RPMI7951 (cell line): Measurements from ENCODE around the gene KXD1. TPM values are rescaled to one million over a fixed set of nuclear protein-coding genes. Genes with fewer than 3 reads are reported as not detected.
"Not testable (repeated sequence)": the region's sequence is repeated elsewhere in the genome, so short reads cannot be mapped to it uniquely, and the experiment has no call there.

ENCODE experiments used
- DNase-seq: peaks from one replicate; pipeline ENCODE4 v3.0.0-alpha.2; 2012; ENCODE audit warnings: low read depth
- total RNA-seq: library from RNA; depleted of rRNA; stranded (reverse); fragments of >200 nt; shearing (Covaris generic); gene quantifications from 2 replicates; pipeline ENCODE4 v1.2.3, GENCODE V29; 2014

KXD1 gene
- total RNA-seq, 1 experiment from 2014 or later, result 159 TPM

GRCh38 chr19:18536475-18536874 lies 21.2 kb upstream of the KXD1 start:
- no peak for DNase-seq

DNA sequence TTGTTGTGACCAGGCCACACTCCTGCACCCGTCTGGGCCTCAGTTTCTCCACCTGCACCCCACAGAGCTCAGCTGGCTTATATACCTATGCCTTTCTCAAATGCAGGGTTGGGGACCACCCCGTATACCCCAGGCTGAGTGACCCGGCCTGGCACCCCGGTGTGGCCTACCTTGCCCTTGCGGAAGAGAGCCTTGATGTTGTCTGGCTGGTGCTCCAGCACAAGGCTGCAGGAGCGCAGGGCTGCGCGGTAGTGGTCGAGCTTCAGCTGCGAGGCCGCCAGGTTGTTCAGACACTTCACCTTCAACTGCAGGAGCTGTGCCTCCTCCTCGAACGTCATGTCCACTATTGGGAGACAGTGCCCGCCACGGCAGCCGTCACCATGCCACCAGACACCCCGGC lies 20.2 kb upstream of the KXD1 start:
- no peak for DNase-seq

DNA sequence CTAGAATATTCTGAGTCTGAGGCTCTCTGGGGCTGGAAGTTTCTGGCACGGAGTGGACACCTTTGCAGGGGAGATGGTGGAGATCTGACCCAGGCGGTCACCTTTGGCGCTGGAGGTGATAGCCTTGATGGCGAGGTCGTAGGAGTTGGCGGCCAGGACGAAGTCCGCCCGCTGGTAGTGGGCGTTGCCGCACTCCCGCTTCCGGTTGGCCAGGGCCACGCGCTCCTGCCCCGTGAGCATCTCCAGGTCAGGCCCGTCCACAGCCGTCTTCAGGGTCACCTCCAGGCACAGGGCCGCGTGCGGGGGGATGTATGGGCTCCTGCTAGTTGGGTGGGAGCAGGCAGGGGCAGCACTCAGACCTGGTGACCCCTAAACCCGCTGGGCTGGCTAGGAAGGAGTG lies 19.6 kb upstream of the KXD1 start:
- no peak for DNase-seq

GRCh38 chr19:18539372-18539771 lies 18.3 kb upstream of the KXD1 start:
- DNase-seq, result no peak

GRCh38 chr19:18540200-18540599 lies 17.5 kb upstream of the KXD1 start:
- DNase-seq, result not testable (repeated sequence)

- peak; percentile 52 for DNase-seq
These were observed 16.2 kb upstream of the KXD1 start for GRCh38 chr19:18541258-18541991.

- no peak for DNase-seq
These were observed 15.4 kb upstream of the KXD1 start for GRCh38 chr19:18541992-18542940.

GRCh38 chr19:18542941-18543813 lies 14.5 kb upstream of the KXD1 start, which contains the start of gene FKBP8:
FKBP8 (minus strand) TSS chr19:18543573; CDS start chr19:18541970, 1,603 bp downstream.
- DNase-seq, result peak; percentile 81

- DNase-seq, result peak; percentile 78
These were observed 13.7 kb upstream of the KXD1 start for GRCh38 chr19:18543814-18544475.

DNA sequence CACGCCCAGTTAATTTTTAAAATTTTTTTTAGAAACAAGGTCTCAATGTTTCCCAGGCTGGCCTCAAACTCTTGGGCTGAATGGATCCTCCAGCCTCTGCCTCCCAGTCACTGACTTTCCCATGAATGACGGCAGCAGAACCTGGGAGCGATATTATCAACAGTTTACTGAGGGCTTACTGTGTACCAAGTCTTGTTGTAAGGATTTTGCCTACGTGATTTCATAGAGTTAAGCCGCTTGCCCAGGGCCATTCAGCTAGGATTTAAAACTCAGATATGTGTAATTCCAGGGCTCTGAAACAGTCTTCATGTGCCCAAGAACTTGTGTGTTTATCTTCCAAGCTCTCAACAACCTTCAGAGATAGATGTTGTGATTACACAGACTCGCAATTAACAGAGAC lies 6.0 kb upstream of the KXD1 start:
- no peak for DNase-seq

DNA sequence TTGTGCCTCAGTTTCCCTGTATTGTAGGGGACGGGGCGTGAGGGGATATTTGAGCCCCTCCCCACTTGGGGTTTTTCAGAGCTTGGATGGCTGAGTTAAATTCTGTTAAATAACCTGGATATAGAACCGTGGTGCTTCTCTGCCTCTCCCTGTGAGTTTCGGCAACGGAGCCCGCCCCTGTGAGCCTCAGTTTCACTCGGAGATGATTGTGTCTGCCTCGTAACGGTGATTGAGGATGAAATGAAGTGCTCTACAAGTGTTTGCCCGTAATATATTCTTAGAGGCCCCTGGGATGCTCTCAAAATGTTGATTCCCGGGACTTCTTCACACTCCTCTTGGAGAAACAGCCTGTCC lies 509 bp downstream of the KXD1 start:
- DNase-seq, result no peak

- no peak for DNase-seq
These were observed 934 bp downstream of the KXD1 start for GRCh38 chr19:18558604-18559003.

- DNase-seq, result no peak
These were observed 2.0 kb downstream of the KXD1 start for GRCh38 chr19:18559685-18560084.

DNA sequence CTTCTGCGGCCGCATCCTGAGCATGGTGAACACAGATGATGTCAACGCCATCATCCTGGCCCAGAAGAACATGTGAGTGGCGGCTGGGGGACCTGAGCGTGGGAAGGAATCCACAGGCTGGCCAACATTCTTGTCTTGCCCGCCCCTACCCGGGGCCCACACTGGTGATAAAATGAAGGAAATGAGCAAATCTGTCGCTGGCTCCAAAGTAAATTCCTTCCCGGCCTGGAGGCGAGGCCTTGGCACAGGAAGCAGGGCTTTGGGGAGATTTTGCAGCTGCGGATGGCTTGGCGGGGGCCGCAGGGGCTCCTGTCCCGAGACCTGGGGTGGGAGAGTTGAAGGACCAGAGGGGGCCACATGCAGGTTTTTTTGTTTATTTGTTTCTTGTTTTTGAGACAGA lies 4.4 kb downstream of the KXD1 start:
- DNase-seq, result no peak

DNA sequence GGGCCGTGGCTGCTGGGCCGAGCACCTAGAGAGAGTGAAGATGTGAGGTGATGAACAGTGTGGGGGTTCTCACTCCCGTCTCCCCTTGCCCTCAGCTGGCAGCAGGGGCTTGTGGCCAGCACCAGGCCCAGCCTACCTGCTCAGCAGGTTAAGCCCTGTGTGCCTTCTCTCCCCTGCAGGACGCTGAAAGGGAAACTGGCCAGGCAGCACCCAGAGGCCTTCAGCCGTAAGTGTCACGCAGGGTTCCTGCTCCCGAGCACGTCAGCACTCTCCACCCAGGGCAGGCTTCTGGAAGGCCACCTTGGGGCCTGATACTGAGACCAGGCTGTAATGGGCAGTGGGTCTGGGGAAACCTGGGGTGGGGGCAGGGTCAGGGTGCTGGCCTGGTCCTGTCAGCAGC lies 9.3 kb downstream of the KXD1 start:
- no peak for DNase-seq

GRCh38 chr19:18568367-18568766 lies 10.7 kb downstream of the KXD1 start:
- DNase-seq, result no peak

DNA sequence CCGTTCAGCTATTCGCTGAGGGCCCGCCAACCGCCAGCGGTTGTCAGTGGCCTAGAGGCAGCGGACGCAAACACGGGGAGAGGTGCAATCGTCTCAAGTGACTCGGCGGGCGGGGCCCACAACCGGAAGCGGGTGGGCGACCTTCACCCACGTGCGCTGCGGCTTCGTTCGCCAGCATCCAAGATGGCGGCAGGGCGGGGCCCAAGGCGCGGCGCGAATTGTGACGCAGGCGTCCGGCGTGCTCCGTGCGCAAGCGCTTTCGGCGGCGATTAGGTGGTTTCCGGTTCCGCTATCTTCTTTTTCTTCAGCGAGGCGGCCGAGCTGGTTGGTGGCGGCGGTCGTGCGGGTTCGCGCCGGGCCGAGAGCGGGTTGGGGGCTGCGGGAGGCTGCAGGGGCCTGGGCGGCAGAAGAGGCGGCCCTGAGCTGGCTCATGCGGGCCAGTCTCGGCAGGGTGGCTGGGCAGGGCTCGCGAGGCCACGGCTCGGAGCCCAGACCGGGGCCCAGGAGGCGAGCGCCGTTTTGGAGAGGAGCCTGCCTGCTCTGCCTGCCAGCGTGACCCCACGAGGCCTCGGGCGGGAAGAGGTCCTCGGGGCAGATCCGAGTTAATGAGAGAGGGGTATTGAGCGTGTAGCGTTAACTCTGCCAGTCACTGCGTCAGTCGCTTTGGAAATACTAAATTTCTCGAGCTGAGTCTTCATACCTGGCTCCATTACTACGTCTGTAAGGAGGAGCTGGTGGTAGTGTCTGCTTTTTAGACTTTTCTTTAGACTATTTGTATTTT lies 14.1 kb downstream of the KXD1 start, which contains the start of gene UBA52:
TSS of gene UBA52 (plus strand) at position 294 of the 781 bp plus-strand sequence. CDS start 1,444 bp downstream, outside the sequence.
- peak; percentile 96 for DNase-seq

DNA sequence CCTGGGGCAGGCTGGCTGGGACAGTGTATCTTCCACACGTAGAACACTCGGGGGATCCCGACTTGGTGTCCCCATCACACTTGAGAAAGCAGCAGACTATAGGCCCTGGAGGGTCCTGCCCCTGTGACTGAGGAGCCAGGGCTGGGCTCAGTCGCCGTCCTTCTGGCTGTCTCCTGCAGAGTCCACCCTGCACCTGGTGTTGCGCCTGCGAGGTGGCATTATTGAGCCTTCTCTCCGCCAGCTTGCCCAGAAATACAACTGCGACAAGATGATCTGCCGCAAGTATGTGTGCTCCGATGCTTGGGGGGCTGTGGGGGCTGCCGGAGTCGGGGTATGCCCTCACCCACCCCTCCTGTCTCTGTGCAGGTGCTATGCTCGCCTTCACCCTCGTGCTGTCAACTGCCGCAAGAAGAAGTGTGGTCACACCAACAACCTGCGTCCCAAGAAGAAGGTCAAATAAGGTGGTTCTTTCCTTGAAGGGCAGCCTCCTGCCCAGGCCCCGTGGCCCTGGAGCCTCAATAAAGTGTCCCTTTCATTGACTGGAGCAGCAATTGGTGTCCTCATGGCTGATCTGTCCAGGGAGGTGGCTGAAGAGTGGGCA lies 17.1 kb downstream of the KXD1 start:
- no peak for DNase-seq

GRCh38 chr19:18576383-18576782 lies 18.7 kb downstream of the KXD1 start:
- DNase-seq, result no peak

GRCh38 chr19:18577365-18577914 lies 19.8 kb downstream of the KXD1 start:
- DNase-seq, result no peak
